ENCODE results near the gene ABO.

GRCh38 chr9:133320421-133320881 is 45.5 kb upstream of the ABO start:
- TF ChIP-seq FOXM1 (IDR thresholded peaks at IDR 0.05; ENCODE audit: borderline replicate concordance, low read depth) = no peak
- no peak for TF ChIP-seq REST (IDR thresholded peaks at IDR 0.05; ENCODE audit: low read depth)
- TF ChIP-seq MAX (IDR thresholded peaks at IDR 0.05) = no peak
- no peak for TF ChIP-seq RAD21 (IDR thresholded peaks at IDR 0.05; ENCODE audit: low read depth)
